SH-SY5Y (cell line): ENCODE measurements around the gene OSBPL10.

Experiments
- GATA2 ChIP-seq: IDR thresholded peaks from 2 replicates; pipeline ENCODE4 v1.6.1; 2011; ENCODE audit warnings: mild to moderate bottlenecking, low read depth, low read length
- GATA3 ChIP-seq: IDR thresholded peaks from 2 replicates; pipeline ENCODE4 v1.6.1; 2011; ENCODE audit warnings: low read depth, mild to moderate bottlenecking, low read length, moderate library complexity

The OSBPL10 gene

GRCh38 chr3:31973081-31973480, 8.0 kb downstream of the OSBPL10 start:
- TF ChIP-seq GATA2 (no peak), GATA3 (no peak)

- TF ChIP-seq GATA2 = no peak
- no peak for TF ChIP-seq GATA3
These were observed 9.5 kb downstream of the OSBPL10 start for GRCh38 chr3:31971607-31972006.

- TF ChIP-seq GATA3 (no peak), GATA2 (no peak)
These were observed 12.1 kb downstream of the OSBPL10 start for GRCh38 chr3:31968927-31969418.

- no peak for TF ChIP-seq GATA3
These were observed 12.6 kb downstream of the OSBPL10 start for GRCh38 chr3:31968369-31968926.

- no peak for TF ChIP-seq GATA2
- no peak for TF ChIP-seq GATA3
These were observed 13.5 kb downstream of the OSBPL10 start for GRCh38 chr3:31967592-31967991.

- no peak for TF ChIP-seq GATA2
- no peak for TF ChIP-seq GATA3
These were observed 14.0 kb downstream of the OSBPL10 start for GRCh38 chr3:31966978-31967591.

- no peak for TF ChIP-seq GATA3
- TF ChIP-seq GATA2 = no peak
These were observed 18.3 kb downstream of the OSBPL10 start for GRCh38 chr3:31962801-31963205.

GRCh38 chr3:31960793-31961431, 20.1 kb downstream of the OSBPL10 start:
- TF ChIP-seq GATA2 = no peak
- TF ChIP-seq GATA3 = no peak

- TF ChIP-seq GATA3 (no peak), GATA2 (no peak)
These were observed 20.9 kb downstream of the OSBPL10 start for GRCh38 chr3:31959951-31960792.

GRCh38 chr3:31959251-31959650, 21.8 kb downstream of the OSBPL10 start:
- TF ChIP-seq GATA2 = peak; percentile 6; the same call in 1 of the 2 replicates
- no peak for TF ChIP-seq GATA3

GRCh38 chr3:31958701-31959152, 22.3 kb downstream of the OSBPL10 start:
- TF ChIP-seq GATA3 = no peak
- no peak for TF ChIP-seq GATA2

GRCh38 chr3:31957106-31957505, 24.0 kb downstream of the OSBPL10 start:
- TF ChIP-seq GATA3 = no peak
- no peak for TF ChIP-seq GATA2

- no peak for TF ChIP-seq GATA3
- no peak for TF ChIP-seq GATA2
These were observed 25.5 kb downstream of the OSBPL10 start for GRCh38 chr3:31955581-31955980.

GRCh38 chr3:31953636-31954035, 27.4 kb downstream of the OSBPL10 start:
- TF ChIP-seq GATA2 (no peak), GATA3 (no peak)
